PC-3 (cell line): Measurements from ENCODE around the gene BMP7. TPM values are rescaled to one million over a fixed set of nuclear protein-coding genes. Genes with fewer than 3 reads are reported as not detected.

Source experiments
- ATAC-seq: fragments of 200-7000 bp; cut with Tn5 transposase; 2 replicates; pipeline ENCODE4 v1.9.1; 2020; ENCODE audit warnings: mild to moderate bottlenecking, moderate library complexity
- BruUV-seq: library from RNA; stranded (reverse); fragments of 400-500 nt; replicated peaks from 2 replicates; lab custom pipeline; 2021; lab: Mats Ljungman, UMichigan
- CTCF ChIA-PET: fragments of 300-600 bp; sonication (Branson Sonifier 250); formaldehyde crosslinking; loops from one replicate; lab custom pipeline; 2022; ENCODE audit warnings: antibody characterized with exemption; lab: Charles Lee
- POLR2A ChIA-PET: fragments of 300-600 bp; sonication (Branson Sonifier 250); formaldehyde crosslinking; loops from one replicate; lab custom pipeline; 2022; ENCODE audit warnings: antibody characterized with exemption; ENCODE audit not compliant: unreplicated experiment; lab: Charles Lee
- DNase-seq: peaks from one replicate; pipeline ENCODE4 v3.0.0-alpha.2; 2015
- H2AFZ ChIP-seq: fragments of 300-600 bp; sonication (generic); 2 replicates; pipeline ENCODE4 v1.6.0; 2016; ENCODE audit warnings: antibody characterized with exemption, low read length
- H3F3A ChIP-seq: fragments of 300-600 bp; sonication (generic); one replicate; pipeline ENCODE4 v1.6.0; 2017; ENCODE audit warnings: antibody characterized with exemption, low read length, control low read depth, mild to moderate bottlenecking; ENCODE audit not compliant: unreplicated experiment
- H3K27ac ChIP-seq: fragments of 300-600 bp; sonication (generic); 2 replicates; pipeline ENCODE4 v1.5.1; 2016; ENCODE audit warnings: mild to moderate bottlenecking, low read length
- H3K27me3 ChIP-seq: fragments of 300-600 bp; sonication (generic); 2 replicates; pipeline ENCODE4 v1.6.1; 2016; ENCODE audit warnings: low read length, mixed read lengths
- H3K36me3 ChIP-seq: fragments of 300-600 bp; sonication (generic); 2 replicates; pipeline ENCODE4 v1.6.1; 2016; ENCODE audit warnings: low read depth, mixed run types, low read length, mixed read lengths
- H3K4me1 ChIP-seq: fragments of 300-600 bp; sonication (generic); 2 replicates; pipeline ENCODE4 v1.5.1; 2016; ENCODE audit warnings: low read length; ENCODE audit not compliant: insufficient read depth
- H3K4me2 ChIP-seq: fragments of 300-600 bp; sonication (generic); 2 replicates; pipeline ENCODE4 v1.6.0; 2016; ENCODE audit warnings: low read length
- H3K4me3 ChIP-seq: fragments of 300-600 bp; sonication (generic); 2 replicates; pipeline ENCODE4 v1.5.1; 2016; ENCODE audit warnings: mild to moderate bottlenecking, low read length, mixed read lengths
- H3K79me2 ChIP-seq: fragments of 300-600 bp; sonication (generic); 2 replicates; pipeline ENCODE4 v1.6.1; 2017; ENCODE audit warnings: low read length, mixed read lengths
- H3K9ac ChIP-seq: fragments of 300-600 bp; sonication (generic); 2 replicates; pipeline ENCODE4 v1.6.0; 2016; ENCODE audit warnings: mild to moderate bottlenecking, low read length
- H3K9me2 ChIP-seq: fragments of 300-600 bp; sonication (generic); replicated peaks from 2 replicates; pipeline ENCODE4 v1.6.1; 2016; ENCODE audit warnings: mixed run types, low read length, mixed read lengths
- H3K9me3 ChIP-seq: fragments of 300-600 bp; sonication (generic); 2 replicates; pipeline ENCODE4 v1.6.1; 2016; ENCODE audit warnings: low read length, mixed read lengths
- H4K20me1 ChIP-seq: fragments of 300-600 bp; sonication (generic); 2 replicates; pipeline ENCODE4 v1.6.1; 2016; ENCODE audit warnings: low read length, mixed read lengths
- EZH2 ChIP-seq: fragments of 300-600 bp; sonication (generic); IDR thresholded peaks from one replicate; pipeline ENCODE4 v1.6.1; 2017; ENCODE audit warnings: antibody characterized with exemption, mild to moderate bottlenecking, low read length; ENCODE audit not compliant: unreplicated experiment
- EZH2phosphoT487 ChIP-seq: fragments of 300-600 bp; sonication (generic); IDR thresholded peaks from 2 replicates; pipeline ENCODE4 v1.6.1; 2018; ENCODE audit warnings: mild to moderate bottlenecking, antibody characterized with exemption, low read length, borderline replicate concordance
- intact Hi-C: fragments of 100-400 bp; cut with micrococcal nuclease; formaldehyde crosslinking; loops from 2 replicates; pipeline ENCODE4 v1.9.0; 2023
- total RNA-seq: library from RNA; depleted of rRNA; stranded (reverse); fragments of >200 nt; gene quantifications from 2 replicates; pipeline ENCODE4 v1.2.3, GENCODE V29; 2014
- TF ChIP-seq, protein P1 (sequence below): fragments of 300-600 bp; sonication (generic); conservative IDR thresholded peaks from 2 replicates; pipeline ENCODE4 v1.5.1; 2017; ENCODE audit warnings: antibody characterized with exemption, low read depth, mild to moderate bottlenecking, low read length

Gene BMP7
- total RNA-seq, 1 experiment from 2014 or later: not detected

DNA sequence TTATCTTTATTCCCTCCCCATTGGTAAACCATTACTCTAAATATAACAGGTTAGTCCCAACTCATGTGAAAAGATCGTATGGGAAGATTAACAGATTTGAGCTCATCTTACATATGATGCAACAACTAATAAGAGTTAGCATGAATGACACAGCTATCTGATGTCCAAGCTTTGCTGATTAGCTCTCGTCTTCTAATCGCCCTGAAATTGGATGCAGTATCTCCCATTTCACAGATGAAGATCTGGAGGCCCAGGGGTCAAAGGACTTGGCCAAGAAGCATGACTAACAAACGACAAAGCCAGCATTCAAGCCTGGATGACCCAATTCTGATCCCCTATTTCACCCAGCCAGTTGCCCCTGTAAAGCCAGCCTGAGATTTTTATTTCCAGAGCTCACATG is 8.4 kb upstream of the BMP7 start:
- POLR2A ChIA-PET: no interaction called here
- Histone ChIP-seq H3K79me2 (no peaks in the 10 kb centered on the region), H3K4me3 (no peak overlapping the region), H3K4me1 (peaks cover 6% of the 10 kb centered on the region; the same call in 1 of the 2 replicates), H3K27ac (no peak overlapping the region), H3F3A (no peaks in the 10 kb centered on the region), H3K27me3 (peaks cover 58% of the 10 kb centered on the region), H2AFZ (no peak overlapping the region), H3K36me3 (no peaks in the 10 kb centered on the region), H3K4me2 (no peak overlapping the region), H3K9me2 (no peaks in the 10 kb centered on the region), H4K20me1 (no peaks in the 10 kb centered on the region), H3K9me3 (no peaks in the 10 kb centered on the region), H3K9ac (no peak overlapping the region)
- CTCF ChIA-PET: no interaction called here
- BruUV-seq: no TSS peak
- intact Hi-C loops: no loop called here
- ATAC-seq (peak; percentile 25; the same call in 1 of the 2 replicates), DNase-seq (no peak)
- no peak for TF ChIP-seq EZH2
- TF ChIP-seq, protein P1, sequence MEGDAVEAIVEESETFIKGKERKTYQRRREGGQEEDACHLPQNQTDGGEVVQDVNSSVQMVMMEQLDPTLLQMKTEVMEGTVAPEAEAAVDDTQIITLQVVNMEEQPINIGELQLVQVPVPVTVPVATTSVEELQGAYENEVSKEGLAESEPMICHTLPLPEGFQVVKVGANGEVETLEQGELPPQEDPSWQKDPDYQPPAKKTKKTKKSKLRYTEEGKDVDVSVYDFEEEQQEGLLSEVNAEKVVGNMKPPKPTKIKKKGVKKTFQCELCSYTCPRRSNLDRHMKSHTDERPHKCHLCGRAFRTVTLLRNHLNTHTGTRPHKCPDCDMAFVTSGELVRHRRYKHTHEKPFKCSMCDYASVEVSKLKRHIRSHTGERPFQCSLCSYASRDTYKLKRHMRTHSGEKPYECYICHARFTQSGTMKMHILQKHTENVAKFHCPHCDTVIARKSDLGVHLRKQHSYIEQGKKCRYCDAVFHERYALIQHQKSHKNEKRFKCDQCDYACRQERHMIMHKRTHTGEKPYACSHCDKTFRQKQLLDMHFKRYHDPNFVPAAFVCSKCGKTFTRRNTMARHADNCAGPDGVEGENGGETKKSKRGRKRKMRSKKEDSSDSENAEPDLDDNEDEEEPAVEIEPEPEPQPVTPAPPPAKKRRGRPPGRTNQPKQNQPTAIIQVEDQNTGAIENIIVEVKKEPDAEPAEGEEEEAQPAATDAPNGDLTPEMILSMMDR: no peak
- no peak for TF ChIP-seq EZH2phosphoT487

DNA sequence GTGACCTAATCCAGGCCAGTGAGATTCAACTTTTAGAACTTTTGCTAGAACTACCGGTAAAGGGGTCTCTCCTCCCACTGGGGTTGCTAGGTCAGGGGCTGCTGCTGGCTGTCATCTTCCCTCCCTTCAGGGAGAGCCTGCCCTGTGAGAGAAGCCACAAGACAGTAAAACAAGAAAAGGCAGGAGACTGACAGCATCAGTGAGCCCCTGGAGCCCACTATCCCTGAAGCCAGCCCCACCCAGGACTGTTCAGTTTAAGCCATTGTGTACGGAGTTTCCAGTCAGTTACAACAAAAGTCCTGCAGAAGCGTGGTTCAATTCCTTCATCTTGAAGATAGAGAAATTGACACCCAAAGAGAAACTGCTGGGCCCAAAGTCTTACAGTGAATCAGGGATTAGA is 7.9 kb upstream of the BMP7 start:
- ATAC-seq (no peak), DNase-seq (no peak)
- H3K27ac ChIP-seq: no peak overlapping the region
- no peaks in the 10 kb centered on the region for H3F3A ChIP-seq
- H4K20me1 ChIP-seq: no peaks in the 10 kb centered on the region
- H3K4me2 ChIP-seq: no peak overlapping the region
- BruUV-seq: no TSS peak
- intact Hi-C loops: no loop called here
- no peaks in the 10 kb centered on the region for H3K9me2 ChIP-seq
- no peaks in the 10 kb centered on the region for H3K9me3 ChIP-seq
- H3K36me3 ChIP-seq: no peaks in the 10 kb centered on the region
- H3K4me3 ChIP-seq: no peak overlapping the region
- H3K9ac ChIP-seq: no peak overlapping the region
- ChIA-PET POLR2A (no interaction called here), CTCF (no interaction called here)
- H2AFZ ChIP-seq: no peak overlapping the region
- H3K79me2 ChIP-seq: no peaks in the 10 kb centered on the region
- TF ChIP-seq, protein P1: no peak
- no peak for TF ChIP-seq EZH2
- TF ChIP-seq EZH2phosphoT487: no peak
- peaks cover 58% of the 10 kb centered on the region for H3K27me3 ChIP-seq
- H3K4me1 ChIP-seq: peaks cover 6% of the 10 kb centered on the region; the same call in 1 of the 2 replicates

DNA sequence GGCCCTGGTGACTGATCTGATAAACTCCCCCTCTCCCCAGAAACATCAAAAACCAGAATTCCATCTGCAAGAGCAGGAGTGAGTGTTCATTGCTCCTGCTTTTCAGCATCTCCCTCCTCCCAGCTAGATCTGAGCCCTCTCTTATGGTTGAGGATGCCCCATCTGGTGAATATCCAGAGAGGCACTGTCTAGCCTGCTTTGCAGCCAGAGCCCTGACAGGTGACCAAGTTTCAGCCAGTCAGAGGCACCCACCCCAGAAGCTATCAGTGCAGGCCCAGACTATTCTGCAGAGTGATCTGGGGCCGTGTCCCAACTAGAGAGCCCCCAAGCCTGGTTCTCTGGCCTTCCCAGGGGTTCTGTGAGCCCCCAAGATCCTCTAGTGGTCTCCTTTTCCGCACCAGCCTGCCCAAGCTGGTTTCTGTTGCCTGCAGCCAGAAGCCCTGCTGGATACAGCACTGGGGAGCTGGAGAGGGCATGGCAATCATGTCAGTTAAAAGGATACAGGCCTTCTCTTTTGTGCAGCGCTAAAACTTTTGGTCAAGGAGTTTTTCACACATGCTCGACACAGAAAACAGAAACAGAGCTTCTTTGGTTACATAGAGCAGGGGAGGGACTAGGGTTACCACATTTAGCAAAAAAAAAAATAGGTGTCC is 6.6 kb upstream of the BMP7 start:
- Histone ChIP-seq H3K4me3 (no peak overlapping the region), H3K27me3 (peaks cover 59% of the 10 kb centered on the region), H3K4me2 (no peak overlapping the region), H3K9me2 (no peaks in the 10 kb centered on the region), H3K79me2 (no peaks in the 10 kb centered on the region), H3K4me1 (peaks cover 6% of the 10 kb centered on the region; the same call in 1 of the 2 replicates), H3K36me3 (no peaks in the 10 kb centered on the region), H3F3A (no peaks in the 10 kb centered on the region), H3K9ac (no peak overlapping the region), H2AFZ (no peak overlapping the region), H3K27ac (no peak overlapping the region), H3K9me3 (no peaks in the 10 kb centered on the region), H4K20me1 (no peaks in the 10 kb centered on the region)
- no peak for TF ChIP-seq EZH2
- no peak for TF ChIP-seq EZH2phosphoT487
- TF ChIP-seq, protein P1: no peak
- BruUV-seq: no TSS peak
- ATAC-seq: peak; percentile 32; the same call in 1 of the 2 replicates
- ChIA-PET POLR2A (no interaction called here), CTCF (no interaction called here)
- intact Hi-C loops: no loop called here
- DNase-seq: no peak
